GM12874 (cell line): ENCODE results near the gene TMC3.

Experiments used
- CTCF ChIP-seq: IDR thresholded peaks from 2 replicates; pipeline ENCODE4 v1.5.1; 2011; ENCODE audit warnings: low read depth, mild to moderate bottlenecking, control low read depth, low read length, moderate library complexity; ENCODE audit not compliant: insufficient read depth

TMC3 gene

DNA sequence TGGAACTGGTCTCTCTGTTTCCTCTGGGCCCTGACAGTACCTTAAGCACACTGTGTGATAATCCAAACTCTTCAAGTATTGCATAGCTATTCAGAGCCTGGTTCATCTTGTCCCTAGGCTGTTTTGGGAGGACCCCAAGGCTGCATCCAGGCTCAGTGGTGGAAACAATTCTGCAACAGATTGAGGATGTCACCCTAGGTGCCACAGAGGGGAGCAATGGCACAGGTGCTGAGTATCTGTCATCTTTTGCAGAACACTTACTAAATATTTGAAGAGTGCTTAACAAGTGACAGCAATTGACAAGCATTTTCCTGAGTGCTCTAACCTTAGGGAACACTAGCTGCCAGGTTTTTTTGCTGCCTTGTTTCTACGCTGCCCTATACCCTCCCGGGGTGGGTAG lies 77.8 kb downstream of the TMC3 start:
- TF ChIP-seq CTCF: no peak

DNA sequence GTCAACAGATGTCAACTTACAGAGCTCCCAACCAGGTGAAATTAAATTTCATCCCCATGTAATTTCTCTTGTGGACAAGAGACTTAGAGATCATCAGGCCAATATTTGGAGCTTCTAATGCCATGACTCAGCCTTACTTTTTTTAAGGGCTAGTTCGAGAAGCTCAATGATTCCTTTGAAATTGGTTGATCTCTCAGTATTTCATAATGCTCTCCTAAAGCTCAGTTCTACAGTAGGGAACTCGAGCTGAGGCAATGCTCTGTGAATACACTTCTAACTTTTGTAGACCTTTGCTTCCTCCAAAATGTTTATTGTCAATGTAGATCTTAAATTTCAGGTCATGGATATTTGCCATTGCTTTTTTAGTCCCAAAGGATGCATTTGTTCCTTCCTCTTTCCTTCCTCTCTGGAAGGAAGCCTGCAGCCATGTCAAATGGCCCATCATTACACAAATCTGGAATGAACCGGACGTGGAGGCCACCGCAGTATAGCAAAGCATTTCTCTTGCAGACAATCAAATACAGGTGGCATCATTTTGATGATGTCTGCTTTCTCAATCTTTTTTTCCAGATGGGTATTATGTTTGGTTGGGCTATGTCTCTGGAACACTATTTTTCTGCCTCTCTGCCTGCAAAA lies 78.4 kb downstream of the TMC3 start:
- TF ChIP-seq CTCF: no peak

DNA sequence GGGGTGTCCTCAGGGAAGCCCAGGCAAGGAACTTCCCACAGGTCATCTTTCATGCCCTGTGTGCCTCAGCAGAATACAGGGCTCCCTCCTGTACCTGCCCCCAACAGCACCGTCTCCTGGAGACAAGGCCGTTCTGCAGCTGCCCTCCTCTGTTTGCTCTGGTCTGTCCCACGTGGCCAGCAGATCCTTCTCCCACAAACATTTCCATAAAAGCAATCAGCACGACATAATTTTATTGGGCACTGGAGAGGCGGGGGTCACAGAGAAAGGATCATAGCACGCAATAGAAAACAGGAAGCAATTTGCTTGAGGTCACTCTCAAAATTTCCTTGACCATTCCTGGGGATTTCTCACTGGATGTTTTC lies 79.5 kb downstream of the TMC3 start:
- peak; percentile 77 for TF ChIP-seq CTCF

DNA sequence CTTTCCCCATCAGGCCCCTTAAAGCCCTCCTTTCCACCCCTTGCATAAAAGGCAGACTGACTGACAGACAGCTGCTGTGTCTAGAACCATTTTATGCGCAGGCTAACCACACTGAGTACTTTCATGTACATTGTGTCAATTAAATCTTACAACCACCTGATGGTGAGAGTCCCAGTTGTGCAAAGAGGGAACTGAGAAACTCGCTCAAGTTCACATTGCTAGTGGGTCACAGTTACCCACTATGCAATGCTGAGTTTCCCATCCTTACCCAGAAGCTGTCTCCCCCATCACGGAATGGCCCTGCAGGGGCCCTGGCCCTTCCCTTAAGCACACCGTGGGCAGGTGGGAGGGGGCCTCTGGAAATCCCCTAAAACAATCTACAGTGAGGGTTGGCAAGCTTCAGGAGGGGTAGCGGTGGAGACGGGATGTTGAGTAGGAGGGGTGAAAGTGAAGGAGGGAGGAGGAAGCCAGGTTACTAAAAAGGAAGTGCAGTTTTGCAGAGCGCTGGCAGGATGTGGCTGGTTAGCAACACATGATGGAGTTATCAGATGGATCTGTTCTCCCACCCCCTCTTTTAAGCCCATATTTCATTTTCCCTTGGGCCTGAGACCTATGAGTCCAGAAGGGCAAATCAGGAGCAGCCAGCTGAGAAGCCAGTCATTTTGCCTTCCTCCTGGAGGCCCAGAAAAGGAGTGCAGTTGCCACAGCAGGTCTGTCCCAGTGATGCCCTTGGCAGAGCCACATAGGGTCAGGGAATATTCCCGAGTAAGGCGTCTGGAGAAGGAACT lies 80.1 kb downstream of the TMC3 start:
- no peak for TF ChIP-seq CTCF

- no peak for TF ChIP-seq CTCF
Observed at GRCh38 chr15:81292523-81293001, 81.5 kb downstream of the TMC3 start.

GRCh38 chr15:81291916-81292522 lies 82.0 kb downstream of the TMC3 start:
- TF ChIP-seq CTCF: no peak

- no peak for TF ChIP-seq CTCF
Observed at GRCh38 chr15:81289910-81290309, 84.1 kb downstream of the TMC3 start.
